ENCODE data around the gene RIPOR1. TPM values are rescaled to one million over a fixed set of nuclear protein-coding genes. Genes with fewer than 3 reads are reported as not detected.

RIPOR1 gene
- total and polyA plus RNA-seq, 2 experiments from 2014 or later: 7.6 to 22.4 TPM

DNA sequence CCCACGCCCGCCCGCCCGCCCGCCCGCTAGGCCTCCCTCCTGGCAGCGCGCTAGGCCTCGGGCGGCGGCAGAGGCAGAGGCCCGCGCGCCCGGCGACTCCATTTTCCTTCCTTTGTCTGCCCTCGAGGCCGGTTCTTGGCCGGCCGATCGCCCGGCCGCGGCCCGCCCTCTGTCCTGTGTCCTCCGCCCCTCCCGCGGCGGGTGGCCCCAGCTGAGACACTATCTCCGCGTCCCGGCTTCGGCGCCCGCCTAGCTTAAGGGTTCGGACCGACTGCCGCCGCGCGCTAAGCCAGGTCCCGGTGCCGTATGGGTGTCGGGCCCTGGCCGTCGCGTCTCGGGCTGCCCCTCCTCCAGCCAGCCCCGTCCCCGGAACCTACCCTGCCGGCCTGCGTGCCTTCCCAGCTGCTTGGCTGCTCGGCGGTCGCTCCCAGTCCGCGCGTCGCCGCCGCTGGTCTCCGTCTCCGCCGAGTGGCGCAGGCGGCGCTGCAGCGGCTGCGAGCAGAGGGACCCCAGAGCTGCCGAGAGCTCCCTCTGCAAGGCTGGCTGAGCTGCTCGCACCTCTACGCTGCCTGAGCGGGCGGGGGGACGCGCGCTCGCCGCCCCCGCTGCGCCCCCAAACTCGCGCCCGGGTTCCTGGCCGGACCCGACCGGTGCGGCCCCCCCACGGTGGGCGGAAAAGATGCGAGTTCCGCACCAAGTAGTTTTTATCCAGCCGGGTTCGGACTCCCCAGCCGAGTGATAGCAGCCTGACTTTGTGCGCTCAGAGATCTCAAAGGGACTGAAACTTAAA lies 34.5 kb downstream of the RIPOR1 start:
- TF ChIP-seq POLR2AphosphoS5 (IDR thresholded peaks at IDR 0.05; ENCODE audit: low read depth) (peak; percentile 69), JUNB (IDR thresholded peaks at IDR 0.05; ENCODE audit: unreplicated experiment) (no peak)
- TF ChIP-seq, protein P1, sequence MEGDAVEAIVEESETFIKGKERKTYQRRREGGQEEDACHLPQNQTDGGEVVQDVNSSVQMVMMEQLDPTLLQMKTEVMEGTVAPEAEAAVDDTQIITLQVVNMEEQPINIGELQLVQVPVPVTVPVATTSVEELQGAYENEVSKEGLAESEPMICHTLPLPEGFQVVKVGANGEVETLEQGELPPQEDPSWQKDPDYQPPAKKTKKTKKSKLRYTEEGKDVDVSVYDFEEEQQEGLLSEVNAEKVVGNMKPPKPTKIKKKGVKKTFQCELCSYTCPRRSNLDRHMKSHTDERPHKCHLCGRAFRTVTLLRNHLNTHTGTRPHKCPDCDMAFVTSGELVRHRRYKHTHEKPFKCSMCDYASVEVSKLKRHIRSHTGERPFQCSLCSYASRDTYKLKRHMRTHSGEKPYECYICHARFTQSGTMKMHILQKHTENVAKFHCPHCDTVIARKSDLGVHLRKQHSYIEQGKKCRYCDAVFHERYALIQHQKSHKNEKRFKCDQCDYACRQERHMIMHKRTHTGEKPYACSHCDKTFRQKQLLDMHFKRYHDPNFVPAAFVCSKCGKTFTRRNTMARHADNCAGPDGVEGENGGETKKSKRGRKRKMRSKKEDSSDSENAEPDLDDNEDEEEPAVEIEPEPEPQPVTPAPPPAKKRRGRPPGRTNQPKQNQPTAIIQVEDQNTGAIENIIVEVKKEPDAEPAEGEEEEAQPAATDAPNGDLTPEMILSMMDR (conservative IDR thresholded peaks at IDR 0.05; ENCODE audit: low read depth in 2 of 2): peak in 1 of 2 experiments; percentile 46; a peak in 2 of 4 replicates
- Histone ChIP-seq H3K27me3 (ENCODE audit: insufficient read depth) (no peaks in the 10 kb centered on the region), H3K9me2 (ENCODE audit: insufficient read depth) (no peaks in the 10 kb centered on the region), H3F3A (replicated peaks; ENCODE audit: low read depth) (peaks cover 13% of the 10 kb centered on the region; the same call in 1 of the 2 replicates), H4K20me1 (replicated peaks; ENCODE audit: insufficient read depth) (peaks cover 17% of the 10 kb centered on the region), H3K4me1 (ENCODE audit: insufficient read depth) (peaks cover 16% of the 10 kb centered on the region), H3K27ac (ENCODE audit: low read depth) (peak overlapping the region; percentile 99), H3K79me2 (replicated peaks; ENCODE audit: insufficient read depth) (peaks cover 81% of the 10 kb centered on the region), H3K4me2 (peak overlapping the region; percentile 90), H2AFZ (peak overlapping the region; percentile 58; the same call in 1 of the 2 replicates), H3K4me3 (peak overlapping the region; percentile 78), H3K36me3 (ENCODE audit: insufficient read depth) (no peaks in the 10 kb centered on the region; the same call in 1 of the 2 replicates)
- peak overlapping the region; percentile 93 for H3K27ac Mint-ChIP-seq
- peak; percentile 74 for DNase-seq (ENCODE audit: low spot score)
- H3K4me3 Mint-ChIP-seq: peak overlapping the region; percentile 85
- peaks cover 2% of the 10 kb centered on the region for H3K27me3 Mint-ChIP-seq (ENCODE audit: insufficient read depth, low read depth, poor library complexity)
- peaks cover 4% of the 10 kb centered on the region; the same call in 1 of the 3 replicates for H3K36me3 Mint-ChIP-seq (ENCODE audit: low read depth)
- H3K4me1 Mint-ChIP-seq: peaks cover 21% of the 10 kb centered on the region
- H3K9me3 Mint-ChIP-seq: no peaks in the 10 kb centered on the region
- ATAC-seq: peak; percentile 47

DNA sequence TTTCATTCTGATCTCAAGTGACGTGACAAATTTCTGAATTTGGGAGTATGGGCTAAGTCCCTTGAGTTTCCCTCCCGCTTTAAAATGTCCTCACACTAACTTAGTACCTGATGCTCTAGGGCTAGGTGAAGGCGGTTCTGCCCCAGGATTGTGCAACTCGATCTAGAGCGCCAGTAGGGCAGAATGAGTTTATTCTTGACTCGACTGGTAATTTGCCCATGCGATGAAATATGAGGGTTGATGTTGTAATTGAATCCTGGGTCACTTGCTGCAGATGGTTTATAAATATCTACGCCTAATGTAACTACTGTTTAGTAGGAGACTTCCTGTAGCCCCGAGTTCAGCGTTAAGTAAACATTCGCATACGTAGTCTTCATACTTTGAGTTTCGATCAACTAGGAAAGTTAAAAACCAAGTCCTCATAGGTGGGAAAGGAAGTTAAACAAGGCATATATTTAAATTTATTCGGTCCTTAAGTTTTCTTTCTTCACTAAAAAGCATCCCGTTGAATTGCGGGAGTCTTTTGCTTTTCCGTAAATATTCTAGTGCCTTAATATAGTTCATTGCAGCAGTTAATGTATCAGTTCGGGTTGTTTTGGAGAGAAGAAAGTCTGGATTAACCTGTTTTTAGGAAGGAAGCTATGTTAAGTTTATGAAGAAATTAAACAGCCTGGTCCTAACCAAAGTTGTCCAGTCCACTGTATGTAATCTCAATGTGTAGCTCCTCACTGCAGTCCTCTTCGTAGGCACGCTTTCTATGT lies 35.3 kb downstream of the RIPOR1 start:
- Histone ChIP-seq H3F3A (replicated peaks; ENCODE audit: low read depth) (peaks cover 15% of the 10 kb centered on the region; the same call in 1 of the 2 replicates), H3K4me3 (peak overlapping the region; percentile 78), H3K9me2 (ENCODE audit: insufficient read depth) (no peaks in the 10 kb centered on the region), H3K4me1 (ENCODE audit: insufficient read depth) (peaks cover 16% of the 10 kb centered on the region), H3K27ac (ENCODE audit: low read depth) (peak overlapping the region; percentile 99), H3K79me2 (replicated peaks; ENCODE audit: insufficient read depth) (peaks cover 82% of the 10 kb centered on the region), H3K27me3 (ENCODE audit: insufficient read depth) (no peaks in the 10 kb centered on the region), H4K20me1 (replicated peaks; ENCODE audit: insufficient read depth) (peaks cover 21% of the 10 kb centered on the region), H3K36me3 (ENCODE audit: insufficient read depth) (no peaks in the 10 kb centered on the region; the same call in 1 of the 2 replicates), H2AFZ (peak overlapping the region; percentile 58; the same call in 1 of the 2 replicates), H3K4me2 (peak overlapping the region; percentile 90)
- no peak for TF ChIP-seq POLR2AphosphoS5 (IDR thresholded peaks at IDR 0.05; ENCODE audit: low read depth)
- TF ChIP-seq, protein P1 (conservative IDR thresholded peaks at IDR 0.05; ENCODE audit: low read depth in 2 of 2): no peak
- TF ChIP-seq STAT1 (IDR thresholded peaks at IDR 0.05; ENCODE audit: unreplicated experiment): no peak
- TF ChIP-seq ZNF114 (CRISPR knock-in tag; IDR thresholded peaks at IDR 0.05): no peak
- TF ChIP-seq EZH2phosphoT487 (IDR thresholded peaks at IDR 0.05; ENCODE audit: unreplicated experiment): no peak
- no peak for TF ChIP-seq CREB1 (CRISPR knock-in tag; IDR thresholded peaks at IDR 0.05; ENCODE audit: low read depth)
- TF ChIP-seq ZNF331 (CRISPR knock-in tag; IDR thresholded peaks at IDR 0.05; ENCODE audit: low read depth): no peak
- no peak for TF ChIP-seq EZH2 (IDR thresholded peaks at IDR 0.05; ENCODE audit: low read depth, unreplicated experiment)
- DNase-seq (ENCODE audit: low spot score): peak; percentile 48
- Mint-ChIP-seq H3K4me1 (peaks cover 21% of the 10 kb centered on the region), H3K4me3 (peak overlapping the region; percentile 85), H3K27ac (peak overlapping the region; percentile 90), H3K9me3 (no peaks in the 10 kb centered on the region), H3K36me3 (ENCODE audit: low read depth) (peaks cover 4% of the 10 kb centered on the region; the same call in 1 of the 3 replicates), H3K27me3 (ENCODE audit: insufficient read depth, low read depth, poor library complexity) (peaks cover 2% of the 10 kb centered on the region)
- peak; percentile 1; the same call in 1 of the 3 replicates for ATAC-seq

Measured in GM23338 (cell line).